ENCODE data around the gene ROR2.

- TF ChIP-seq CTCF (conservative IDR thresholded peaks at IDR 0.05; ENCODE audit: low read depth, low read length) (no peak), EZH2phosphoT487 (IDR thresholded peaks at IDR 0.05; ENCODE audit: borderline replicate concordance, low read length) (no peak)
Observed at GRCh38 chr9:91817106-91817492, 132.9 kb downstream of the ROR2 start.

Data from PC-3 (cell line).